ENCODE results near the gene CACNA2D3.

The CACNA2D3 gene

GRCh38 chr3:54647721-54648120 lies 525.4 kb downstream of the CACNA2D3 start:
- no peak for DNase-seq

GRCh38 chr3:54649551-54649950 lies 527.2 kb downstream of the CACNA2D3 start:
- DNase-seq: no peak

- peak; percentile 21 for DNase-seq
Observed at GRCh38 chr3:54653456-54654195, 531.3 kb downstream of the CACNA2D3 start.

DNA sequence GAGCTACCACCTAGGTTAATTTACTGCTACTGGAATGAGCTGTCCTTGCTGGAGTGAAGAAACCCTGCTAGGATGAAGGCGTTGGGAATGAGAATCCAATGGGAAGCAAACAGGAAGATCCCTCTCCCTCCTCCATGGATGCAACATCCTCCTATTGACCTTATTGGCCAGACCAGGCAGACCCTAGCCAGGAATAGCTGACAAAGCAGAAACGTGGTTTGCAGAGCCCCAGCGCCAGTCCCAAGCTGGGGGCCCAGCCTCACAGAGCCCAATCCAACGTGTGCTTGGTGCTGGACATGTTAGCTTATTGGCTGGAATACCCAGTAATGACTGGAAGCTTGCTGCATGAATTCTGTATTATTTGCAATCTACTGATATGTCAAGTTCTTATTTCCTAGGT lies 532.4 kb downstream of the CACNA2D3 start:
- DNase-seq: no peak

GRCh38 chr3:54659347-54659746 lies 537.0 kb downstream of the CACNA2D3 start:
- DNase-seq: no peak

GRCh38 chr3:54660714-54661132 lies 538.4 kb downstream of the CACNA2D3 start:
- no peak for DNase-seq

DNA sequence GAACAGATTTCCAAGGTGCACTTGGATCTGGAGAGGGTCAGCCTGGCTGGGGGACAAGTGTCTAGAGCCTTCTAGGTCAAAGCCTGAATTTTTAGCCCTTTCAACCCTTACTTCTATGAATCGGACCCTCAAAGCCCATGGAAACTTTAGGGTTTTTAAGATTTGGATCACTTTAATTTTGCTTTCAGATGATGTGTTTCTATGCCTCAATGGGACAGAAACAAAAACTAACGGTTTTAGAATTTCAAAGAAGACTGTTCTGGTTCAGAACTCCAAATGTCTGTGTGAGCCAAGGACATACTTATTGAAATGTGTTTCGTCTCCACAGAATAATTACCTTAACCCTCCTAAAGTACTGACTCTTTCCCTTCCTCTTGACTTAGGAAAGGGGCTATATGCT lies 538.8 kb downstream of the CACNA2D3 start:
- DNase-seq: no peak

DNA sequence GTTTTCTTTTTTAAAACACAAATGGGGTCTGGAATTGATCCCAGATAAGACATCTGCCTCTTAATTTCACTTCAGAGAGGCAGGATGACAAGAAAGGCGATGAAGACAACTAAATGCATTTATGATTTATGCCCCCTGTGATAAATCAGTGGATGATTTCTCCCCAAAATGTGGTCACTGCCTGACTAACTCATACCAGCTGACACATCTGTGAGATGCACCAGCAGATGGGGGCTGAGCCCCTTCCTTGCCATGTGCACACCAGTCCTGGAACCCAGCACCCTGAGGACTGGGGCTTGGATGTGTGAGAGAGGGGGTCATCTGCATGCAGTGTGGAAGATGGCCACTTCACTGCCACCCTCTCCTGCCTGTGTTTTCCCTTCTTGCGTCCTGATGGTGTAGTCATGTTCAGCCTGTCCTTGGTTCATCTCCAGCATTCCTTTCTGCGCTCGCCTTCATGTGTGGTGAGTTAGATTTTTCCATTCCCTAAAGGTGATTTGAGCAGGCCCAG lies 541.2 kb downstream of the CACNA2D3 start:
- DNase-seq: no peak

- DNase-seq: no peak
Observed at GRCh38 chr3:54665016-54665600, 542.8 kb downstream of the CACNA2D3 start.

- DNase-seq: no peak
Observed at GRCh38 chr3:54668236-54668635, 545.9 kb downstream of the CACNA2D3 start.

- no peak for DNase-seq
Observed at GRCh38 chr3:54670201-54671000, 548.0 kb downstream of the CACNA2D3 start.

DNA sequence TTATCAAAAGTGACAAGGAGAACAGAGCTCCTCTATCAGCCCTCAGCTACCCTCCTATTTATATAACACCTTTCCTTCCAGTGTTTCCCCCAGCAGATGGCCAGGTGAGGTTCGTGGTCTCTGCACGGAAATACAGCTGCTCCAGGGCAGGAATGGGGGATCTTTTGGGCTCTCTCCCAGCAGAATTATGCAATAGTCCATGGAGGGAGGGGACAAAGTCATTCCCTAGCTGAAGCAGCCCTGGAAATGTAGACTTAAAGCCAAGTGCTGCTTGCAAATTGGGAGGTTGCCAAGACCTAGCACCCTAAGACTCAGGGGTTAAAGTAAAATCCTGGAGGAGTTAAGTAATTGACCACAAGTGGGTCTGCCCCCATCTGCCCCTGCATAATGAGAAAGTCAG lies 549.2 kb downstream of the CACNA2D3 start:
- no peak for DNase-seq

- DNase-seq: no peak
Observed at GRCh38 chr3:54676087-54676486, 553.7 kb downstream of the CACNA2D3 start.

DNA sequence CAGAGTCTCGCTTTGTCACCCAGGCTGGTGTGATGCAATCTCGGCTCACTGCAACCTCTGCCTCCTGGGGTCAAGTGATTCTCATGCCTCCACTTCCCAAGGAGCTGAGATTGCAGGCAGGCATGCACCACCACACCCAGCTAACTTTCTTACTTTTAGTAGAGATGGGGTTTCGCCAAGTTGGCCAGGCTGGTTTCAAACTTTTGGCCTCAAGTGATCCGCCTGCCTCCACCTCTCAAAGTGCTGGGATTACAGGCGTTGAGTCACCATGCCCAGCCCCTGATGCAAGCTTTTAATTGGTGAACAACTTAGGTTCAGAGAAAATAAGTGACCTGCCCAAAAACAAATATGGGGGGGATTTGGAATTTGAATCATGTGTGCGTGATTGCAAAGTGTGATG lies 559.4 kb downstream of the CACNA2D3 start:
- DNase-seq: no peak

DNA sequence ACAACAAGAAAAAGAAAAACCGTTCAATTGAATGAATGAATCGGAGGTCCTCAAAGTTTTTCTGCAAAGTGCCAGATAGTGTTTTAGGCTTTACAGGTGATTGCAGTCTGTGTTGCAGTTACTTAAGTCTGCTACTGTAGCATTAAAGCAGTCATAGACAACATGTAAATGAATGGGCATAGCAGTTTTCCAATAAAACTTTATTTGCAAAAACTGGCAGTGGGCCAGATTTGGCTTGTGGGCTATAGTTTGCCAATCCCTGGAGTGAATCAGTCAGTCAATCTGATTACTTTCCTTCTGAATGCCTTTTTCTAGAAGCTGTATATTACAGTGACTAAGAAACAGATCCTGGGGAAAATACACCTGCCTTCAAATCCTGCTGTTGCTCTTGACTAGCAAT lies 562.9 kb downstream of the CACNA2D3 start:
- DNase-seq: no peak

DNA sequence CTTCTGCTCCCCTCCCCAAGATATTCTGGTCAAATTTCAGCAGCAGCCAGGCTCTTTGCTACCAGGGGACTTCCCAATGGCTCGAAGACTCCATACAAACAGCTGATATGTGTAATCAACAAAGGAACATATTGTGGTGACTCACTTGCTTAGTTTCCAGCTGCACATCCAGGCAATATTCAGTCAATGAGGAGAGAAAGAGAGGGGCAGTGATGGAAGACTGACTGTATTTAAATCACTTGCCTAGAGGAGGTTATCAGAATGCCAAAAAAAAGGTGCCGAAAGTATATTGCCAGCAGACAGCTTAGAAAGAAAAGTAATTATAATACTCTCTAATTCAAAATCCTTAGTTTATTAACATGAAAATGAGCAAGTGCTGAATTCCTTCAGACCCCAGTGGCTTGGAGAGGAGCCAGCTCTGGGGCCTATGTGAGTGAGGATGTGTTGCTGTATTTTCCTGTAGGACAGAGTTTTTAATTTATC lies 569.0 kb downstream of the CACNA2D3 start:
- DNase-seq: peak; percentile 57

DNA sequence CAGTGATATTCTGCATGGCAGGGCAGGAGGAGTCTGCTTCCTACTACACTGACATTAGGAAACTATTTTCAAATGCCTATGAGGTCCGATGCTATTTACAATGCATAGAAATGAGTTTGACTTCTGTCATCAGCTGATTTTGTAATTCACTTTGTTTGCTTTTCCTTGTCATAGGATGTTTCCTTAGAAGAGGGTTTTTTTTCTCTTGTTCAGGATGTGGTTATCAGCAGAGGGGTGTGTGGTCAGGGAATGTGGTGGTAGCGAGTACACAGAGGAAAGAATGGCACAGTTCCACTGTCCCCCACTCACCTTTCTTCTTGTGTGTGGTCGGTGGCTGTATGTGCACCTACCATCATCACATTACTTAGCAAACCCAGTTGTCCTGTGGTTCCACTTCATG lies 574.0 kb downstream of the CACNA2D3 start:
- DNase-seq: peak; percentile 43

- no peak for DNase-seq
Observed at GRCh38 chr3:54698054-54698453, 575.7 kb downstream of the CACNA2D3 start.

GRCh38 chr3:54703923-54704322 lies 581.6 kb downstream of the CACNA2D3 start:
- DNase-seq: no peak

DNA sequence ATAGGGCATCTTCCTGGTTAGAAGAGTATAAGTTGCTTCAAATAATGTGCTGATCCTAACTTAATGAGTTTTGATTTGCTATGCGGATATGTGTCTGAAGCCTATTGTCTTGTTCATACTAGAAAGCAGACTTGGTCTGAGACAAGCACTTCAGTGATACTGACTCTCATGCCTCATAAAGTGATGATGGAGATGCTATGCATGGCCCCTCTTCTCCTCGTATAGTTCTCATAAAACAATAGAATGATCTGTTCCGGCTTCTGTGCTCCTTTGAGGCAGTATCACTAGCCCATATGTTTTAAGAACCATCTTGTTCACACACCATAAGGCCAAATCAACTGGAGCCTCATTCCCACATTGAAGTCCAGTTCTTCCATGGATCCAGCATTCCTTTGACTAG lies 583.4 kb downstream of the CACNA2D3 start:
- no peak for DNase-seq

DNA sequence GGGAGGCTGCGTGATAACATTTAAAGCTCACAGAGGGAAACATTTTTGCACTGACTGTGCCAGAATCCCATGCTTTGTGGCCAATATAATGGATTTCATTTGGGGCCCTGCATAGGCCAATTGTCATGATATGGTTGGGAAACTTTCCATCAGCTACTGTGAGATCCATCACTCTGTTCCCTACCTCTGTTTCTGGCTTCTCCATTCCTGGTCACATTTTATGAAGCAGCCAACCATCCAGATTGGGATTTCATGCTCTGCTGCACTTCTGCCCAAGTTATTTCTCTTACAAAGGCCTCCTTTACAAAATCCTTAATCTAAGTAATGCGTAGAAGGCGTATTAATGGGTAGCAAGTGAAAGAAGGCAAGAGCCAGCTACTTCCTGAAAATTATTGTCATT lies 584.4 kb downstream of the CACNA2D3 start:
- no peak for DNase-seq

DNA sequence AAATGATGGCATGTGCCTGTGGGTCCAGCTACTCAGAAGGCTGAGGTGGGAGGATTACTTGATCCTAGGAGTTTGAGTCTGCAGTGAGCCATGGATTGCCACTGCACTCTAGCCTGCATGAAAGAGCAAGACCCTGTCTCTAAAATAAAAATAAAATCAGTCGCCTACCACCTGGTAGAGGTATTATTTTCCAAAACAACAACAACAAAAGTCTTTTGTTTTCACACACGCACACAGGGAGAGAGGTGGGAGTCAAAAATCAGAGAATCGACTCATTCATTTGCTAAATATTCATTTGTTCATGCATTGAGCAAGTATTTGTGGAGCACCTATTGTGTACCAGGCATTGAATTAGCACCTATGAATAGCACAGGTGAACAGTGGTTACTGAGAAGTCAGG lies 587.4 kb downstream of the CACNA2D3 start:
- DNase-seq: no peak

DNA sequence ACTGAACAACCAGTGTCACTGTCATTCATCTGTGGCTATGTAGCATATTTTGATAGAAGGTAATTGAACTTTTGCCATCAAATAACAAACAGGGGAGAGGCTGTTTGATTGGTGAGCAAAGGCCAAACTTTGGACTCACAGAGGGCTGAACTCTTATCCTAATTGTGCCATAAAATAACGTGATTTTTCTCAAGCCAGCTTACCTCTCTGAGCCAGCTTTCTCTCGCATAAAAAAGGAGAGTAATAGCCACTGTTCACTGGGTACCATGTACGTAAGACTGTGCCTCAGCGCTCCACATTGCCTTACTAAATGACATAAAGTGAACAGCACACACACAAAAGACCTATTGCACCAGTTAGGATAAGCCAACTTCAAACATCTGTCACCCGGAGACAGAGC lies 588.6 kb downstream of the CACNA2D3 start:
- no peak for DNase-seq

- DNase-seq: no peak
Observed at GRCh38 chr3:54712539-54712938, 590.2 kb downstream of the CACNA2D3 start.

All from kidney glomerular epithelial cell (primary cell).